GM21526 (cell line): ENCODE measurements around the gene DOCK10.

Experiments used
- ATAC-seq: cut with Tn5 transposase; IDR thresholded peaks from one replicate; pipeline ENCODE4 v1.9.1; 2021; ENCODE audit warnings: moderate library complexity; ENCODE audit not compliant: unreplicated experiment, low FRiP score

Gene DOCK10

GRCh38 chr2:224847381-224847780, 194.9 kb downstream of the DOCK10 start:
- no peak for ATAC-seq

- no peak for ATAC-seq
These were observed 195.6 kb downstream of the DOCK10 start for GRCh38 chr2:224846686-224847085.

DNA sequence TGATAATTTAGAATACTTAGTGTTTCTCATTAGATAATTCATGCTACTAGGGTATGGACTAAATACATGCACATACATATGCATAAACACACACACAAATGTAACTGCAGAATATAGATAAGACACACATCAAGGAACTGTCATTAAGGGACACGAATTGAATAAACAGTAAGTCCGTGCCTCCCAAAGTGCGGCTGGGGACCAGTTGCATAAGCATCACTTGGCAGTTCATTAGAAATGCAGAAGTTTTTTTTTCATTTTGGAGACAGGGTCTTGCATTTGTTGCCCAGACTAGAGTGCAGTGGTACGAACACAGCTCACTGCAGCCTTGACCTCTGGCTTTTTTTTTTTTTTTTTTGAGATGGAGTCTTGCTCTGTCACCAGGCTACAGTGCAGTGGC, 196.1 kb downstream of the DOCK10 start:
- ATAC-seq, result no peak

DNA sequence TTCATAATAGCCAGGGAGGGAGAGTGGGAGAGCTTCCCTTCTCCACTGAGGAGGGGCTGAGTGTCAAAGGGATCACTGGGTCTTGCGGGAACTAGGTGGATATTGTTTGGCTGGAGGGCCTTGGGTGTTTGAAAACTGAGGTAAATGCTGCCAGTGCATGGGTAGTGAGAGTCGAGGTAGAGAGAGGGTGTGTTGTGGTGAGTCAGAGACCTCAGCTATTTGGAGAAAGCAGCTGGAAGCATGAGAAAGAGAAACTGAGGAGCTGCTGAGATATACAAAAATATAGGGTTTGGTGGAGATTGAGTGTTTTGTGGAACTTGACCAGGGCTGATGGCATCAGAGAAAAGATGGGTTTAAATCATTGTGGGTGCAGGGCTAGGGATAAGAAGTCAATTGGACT, 199.1 kb downstream of the DOCK10 start:
- ATAC-seq, result no peak

DNA sequence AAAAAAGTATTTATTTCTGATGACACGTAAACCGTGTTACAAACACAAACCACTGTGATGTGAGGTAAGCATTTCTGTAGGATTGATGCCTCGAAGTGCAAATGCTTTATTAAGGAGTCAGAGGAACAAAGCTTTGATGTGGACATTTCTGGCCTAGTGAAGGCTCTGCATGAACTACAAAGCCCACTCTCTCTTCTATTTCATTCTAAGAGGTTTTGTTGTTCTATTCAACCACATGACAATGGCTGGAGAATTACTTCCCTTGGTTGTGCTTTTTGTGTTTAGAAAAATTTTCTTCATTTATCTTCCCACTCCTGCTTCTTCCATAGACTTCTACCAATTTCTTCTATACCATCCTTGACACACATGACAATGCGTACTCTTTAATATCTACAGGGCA, 200.4 kb downstream of the DOCK10 start:
- ATAC-seq, result no peak

DNA sequence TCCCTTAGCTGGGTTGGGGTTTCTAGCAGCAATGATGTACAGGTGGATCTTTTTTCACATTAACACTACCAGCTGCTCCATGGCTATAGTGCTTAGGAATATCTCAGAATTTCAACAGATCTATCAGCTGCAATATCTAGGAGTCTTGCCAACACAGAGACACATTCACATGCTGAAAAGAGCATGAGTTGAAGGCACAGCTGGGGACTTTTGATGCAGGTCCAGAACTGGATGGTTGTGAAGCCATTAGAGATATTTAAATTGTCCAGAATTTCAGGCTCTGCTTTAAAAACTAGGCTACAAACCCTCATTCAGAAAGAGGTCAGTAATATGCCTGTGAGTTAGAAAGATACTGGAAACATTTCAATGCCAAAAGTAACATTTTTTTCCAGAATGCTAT, 203.9 kb downstream of the DOCK10 start:
- ATAC-seq, result no peak

DNA sequence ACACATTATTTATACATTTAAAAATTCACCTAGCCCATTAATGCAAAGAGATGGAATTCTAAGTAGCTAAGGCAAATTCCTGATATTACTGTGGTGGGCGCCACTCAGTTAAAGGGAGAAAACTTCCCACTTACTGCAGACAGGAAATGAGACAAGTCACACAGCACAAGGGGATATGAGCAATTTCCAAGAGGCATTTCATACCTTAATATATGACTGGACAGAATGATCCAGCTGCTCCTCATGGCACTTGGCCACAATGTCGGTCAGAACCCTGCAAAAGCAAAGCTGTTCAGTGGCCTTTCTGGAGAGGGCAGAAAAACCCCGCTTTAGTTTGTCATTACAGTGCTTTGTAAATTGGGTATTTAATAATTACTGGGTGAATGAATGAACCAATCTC, 204.7 kb downstream of the DOCK10 start:
- no peak for ATAC-seq

GRCh38 chr2:224837066-224837465, 205.2 kb downstream of the DOCK10 start:
- ATAC-seq, result no peak

GRCh38 chr2:224836263-224836662, 206.0 kb downstream of the DOCK10 start:
- no peak for ATAC-seq

DNA sequence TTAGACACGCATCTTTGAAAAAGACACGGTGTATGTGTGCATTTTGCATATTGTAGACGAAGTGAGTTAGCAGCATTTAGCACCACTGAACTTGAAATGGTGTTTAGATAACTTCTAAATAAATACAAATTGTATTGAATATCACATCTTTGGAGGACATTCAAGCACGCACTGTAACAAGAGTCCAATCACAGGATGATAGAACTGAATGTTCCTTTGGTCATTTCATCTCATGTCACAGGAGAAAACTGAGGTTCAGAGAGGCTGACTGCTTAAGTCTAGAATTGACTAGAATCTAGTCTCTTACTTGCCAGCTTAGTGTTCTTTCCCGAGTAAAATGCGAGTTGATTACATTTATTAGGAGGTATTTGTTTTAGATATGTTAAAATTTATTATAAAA, 206.9 kb downstream of the DOCK10 start:
- ATAC-seq, result no peak

DNA sequence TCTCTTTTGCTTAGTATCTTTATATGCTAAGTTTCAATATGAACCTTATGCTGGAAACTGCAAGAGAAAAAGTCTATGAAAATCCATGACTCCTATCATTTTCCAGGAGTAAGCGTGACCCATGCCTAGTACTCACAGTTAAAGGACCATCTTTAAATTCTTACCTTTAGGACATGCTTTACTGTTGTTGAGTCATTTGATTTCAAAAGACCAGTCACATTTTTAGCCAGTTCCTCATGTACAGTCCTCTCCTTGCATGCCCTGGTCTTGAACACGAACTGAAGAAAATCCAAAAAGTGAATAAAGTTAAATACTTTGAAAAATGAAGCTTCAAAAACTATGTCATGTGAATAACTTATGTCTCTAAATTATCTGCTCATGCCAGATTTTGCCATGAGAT, 208.3 kb downstream of the DOCK10 start:
- ATAC-seq, result no peak

GRCh38 chr2:224832207-224832606, 210.1 kb downstream of the DOCK10 start:
- no peak for ATAC-seq

- ATAC-seq, result no peak
These were observed 210.7 kb downstream of the DOCK10 start for GRCh38 chr2:224831530-224831929.

DNA sequence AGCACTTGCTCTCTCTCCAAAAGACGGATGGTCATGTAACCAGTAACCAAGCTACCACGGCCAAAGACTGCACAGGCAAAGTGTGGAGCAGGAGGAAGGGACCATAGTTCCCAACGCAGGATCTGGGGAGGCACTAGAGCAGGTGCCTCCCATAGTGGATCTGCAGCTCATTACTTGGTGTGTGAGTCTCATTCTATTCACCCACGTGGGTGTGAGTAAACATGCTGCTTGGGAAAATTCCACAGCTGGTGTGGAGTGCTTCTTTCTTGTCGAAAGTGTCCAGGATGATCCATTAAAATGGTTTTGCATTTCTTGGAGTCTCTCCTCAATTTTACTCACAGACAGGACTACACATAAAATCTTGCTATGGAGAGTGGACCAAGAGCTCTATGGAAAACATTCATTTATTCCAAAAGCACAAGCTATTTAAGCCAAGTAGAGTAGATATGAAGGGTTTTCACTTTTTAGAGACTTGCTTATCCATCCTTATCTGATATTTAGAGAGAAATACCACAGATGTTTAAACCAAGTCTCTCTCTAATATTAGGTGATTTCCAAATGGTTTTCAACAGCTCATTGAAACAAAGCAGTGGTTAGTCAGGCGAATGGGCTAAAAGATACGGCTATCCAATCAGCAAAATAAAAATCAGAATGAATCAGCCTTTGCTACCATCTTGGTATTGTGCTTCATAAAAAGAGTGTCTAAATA, 221.8 kb downstream of the DOCK10 start:
- ATAC-seq, result no peak

- ATAC-seq, result no peak
These were observed 223.2 kb downstream of the DOCK10 start for GRCh38 chr2:224819075-224819474.

DNA sequence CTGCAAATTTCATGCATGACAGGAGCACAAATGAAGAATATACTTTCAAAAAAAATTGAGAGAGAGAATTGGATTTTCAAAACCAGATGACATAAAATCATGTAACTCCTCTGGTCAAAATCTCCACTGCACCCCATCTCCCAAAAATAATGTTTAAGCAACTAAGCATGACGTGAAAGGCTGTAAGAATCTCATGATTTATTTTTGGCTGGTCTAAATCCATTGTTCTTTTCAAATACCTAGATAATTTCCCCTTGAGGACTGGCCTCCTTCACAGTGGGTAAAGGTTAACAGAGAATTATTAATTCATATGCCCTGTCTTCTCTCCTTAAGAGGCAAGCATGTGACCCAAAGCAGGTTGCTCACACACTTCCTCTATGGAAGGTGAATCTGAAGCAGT, 224.6 kb downstream of the DOCK10 start:
- no peak for ATAC-seq

DNA sequence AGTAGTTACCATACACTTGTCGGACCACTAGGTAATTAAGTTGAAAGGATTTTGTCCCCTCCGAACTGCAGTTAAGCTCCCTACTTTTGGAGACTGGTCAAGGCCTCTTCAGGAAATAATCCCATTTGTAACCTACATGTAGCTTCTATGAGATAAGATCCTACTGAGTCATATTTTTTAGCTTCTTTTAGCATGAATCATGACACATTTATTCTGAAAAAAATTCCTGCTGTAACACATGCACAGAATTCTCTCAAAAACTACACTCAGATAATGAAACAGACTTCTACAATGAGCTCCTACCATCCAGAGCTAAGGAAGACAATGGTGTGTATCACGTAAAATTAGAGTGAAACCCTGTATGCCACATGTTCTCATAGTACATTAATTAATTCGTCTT, 225.5 kb downstream of the DOCK10 start:
- no peak for ATAC-seq

- no peak for ATAC-seq
These were observed 228.7 kb downstream of the DOCK10 start for GRCh38 chr2:224813578-224813977.

DNA sequence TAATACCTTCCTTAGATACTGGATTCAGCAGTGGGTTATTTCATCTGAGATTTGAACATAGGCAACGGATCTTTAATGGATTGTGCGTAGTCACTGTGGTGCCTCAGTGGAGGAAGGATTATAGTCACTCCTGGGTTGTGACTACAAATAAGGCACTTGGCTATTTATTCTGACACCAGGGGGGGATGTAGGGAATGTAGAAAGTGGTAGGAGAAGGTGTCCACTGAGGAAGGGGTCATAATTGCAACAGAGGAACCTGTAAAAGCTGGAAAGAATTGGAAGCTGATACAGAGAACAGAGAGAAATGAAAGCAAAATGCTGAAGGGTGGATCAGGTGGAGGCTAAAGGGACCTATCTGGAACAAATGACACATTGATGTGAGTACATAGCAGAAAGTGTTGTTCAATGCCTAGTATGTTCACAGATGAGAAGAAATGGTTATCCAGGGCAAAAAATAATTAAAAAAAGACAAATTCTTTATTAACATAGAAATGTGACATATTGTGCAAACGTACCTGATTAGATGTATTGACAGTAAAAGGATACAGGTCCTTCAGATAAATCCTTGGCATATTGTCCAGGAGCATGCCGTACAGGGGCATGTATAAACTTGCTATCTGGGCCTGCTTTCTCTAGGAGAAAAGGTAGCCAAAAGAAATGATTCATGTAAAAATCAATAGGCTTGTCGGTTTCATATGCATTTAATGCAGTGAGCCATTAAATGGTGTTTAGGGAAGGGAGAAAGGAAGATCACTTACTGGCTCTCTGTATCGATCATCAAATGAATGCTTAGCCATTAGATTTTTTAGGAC, 234.9 kb downstream of the DOCK10 start:
- no peak for ATAC-seq

DNA sequence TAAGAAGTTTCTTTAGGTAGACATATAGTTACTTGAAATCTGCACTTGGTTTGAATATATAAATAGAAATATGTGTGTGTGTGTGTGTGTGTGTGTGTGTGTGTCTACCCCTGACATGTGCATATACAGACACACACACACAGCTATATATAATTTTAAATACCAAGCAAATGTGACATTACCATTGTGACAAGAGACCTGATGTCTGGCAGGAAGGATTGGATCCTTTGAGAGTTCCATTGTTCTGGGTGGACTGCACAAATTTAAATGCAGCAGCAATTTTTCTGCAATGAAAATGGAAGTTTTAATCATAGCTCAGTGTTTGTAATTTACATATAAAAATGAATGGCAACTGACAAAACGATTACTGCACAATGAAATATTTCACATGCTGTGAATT, 238.3 kb downstream of the DOCK10 start:
- no peak for ATAC-seq

DNA sequence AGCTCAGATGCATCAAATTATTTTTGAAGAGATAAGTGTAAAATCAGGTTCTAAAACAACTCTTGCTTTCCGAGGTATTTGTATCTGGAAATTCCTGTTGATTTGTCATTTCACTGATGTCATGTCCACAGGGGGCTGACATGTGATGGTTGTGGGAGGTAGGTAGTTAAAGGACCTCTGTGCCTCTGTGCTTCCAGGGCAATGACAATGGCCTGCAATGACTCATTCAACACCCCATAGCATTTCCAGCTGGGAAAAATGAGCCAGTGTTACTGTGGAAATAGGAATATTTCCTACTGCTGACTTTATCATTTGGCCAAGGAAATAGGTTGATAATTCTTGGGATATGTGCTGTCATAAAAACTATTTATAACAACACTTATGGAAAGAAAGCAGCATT, 239.9 kb downstream of the DOCK10 start:
- no peak for ATAC-seq

DNA sequence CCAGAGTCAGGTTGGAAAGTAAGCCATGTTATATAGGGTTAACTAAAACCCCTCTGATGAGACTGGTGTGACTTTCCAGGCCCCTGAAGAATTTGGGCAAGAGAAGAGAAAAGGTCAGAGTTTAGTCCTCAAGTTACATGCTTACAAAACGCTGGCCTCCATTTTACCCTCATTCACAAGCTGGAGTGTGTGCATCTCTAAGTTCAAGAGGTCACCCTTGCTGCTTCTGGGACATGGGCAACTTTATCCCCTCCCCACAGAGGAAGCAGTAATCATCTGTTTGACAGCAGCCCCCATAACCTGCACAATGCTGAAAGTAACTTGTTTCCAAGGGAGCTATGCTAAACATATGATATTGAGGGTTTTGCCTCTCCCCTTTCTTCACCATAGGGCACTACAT, 240.9 kb downstream of the DOCK10 start:
- no peak for ATAC-seq
